Renal cortex interstitium (tissue), 11 donors: ENCODE measurements around the gene KCNAB1. TPM values are rescaled to one million over a fixed set of nuclear protein-coding genes. Genes with fewer than 3 reads are reported as not detected.

ENCODE experiments used
- DNase-seq, 11 donors: peaks; one replicate each; pipeline ENCODE4 v3.0.0-alpha.2; 2013; ENCODE audit warnings: low read depth in 9 of 11, low spot score in 4 of 11; ENCODE audit errors: extremely low read depth in 1 of 11
- polyA plus RNA-seq, 3 donors: library from polyadenylated mRNA; unstranded; fragments of 120-200 nt; gene quantifications; one replicate each; pipeline ENCODE4 v1.2.1, GENCODE V29; 2013; ENCODE audit not compliant: insufficient read length in 3 of 3

KCNAB1 gene
- polyA plus RNA-seq, 3 donors = 3.3 to 4.3 (median 3.5) TPM

GRCh38 chr3:156339491-156339890 lies 219.1 kb downstream of the KCNAB1 start:
- DNase-seq = no peak

DNA sequence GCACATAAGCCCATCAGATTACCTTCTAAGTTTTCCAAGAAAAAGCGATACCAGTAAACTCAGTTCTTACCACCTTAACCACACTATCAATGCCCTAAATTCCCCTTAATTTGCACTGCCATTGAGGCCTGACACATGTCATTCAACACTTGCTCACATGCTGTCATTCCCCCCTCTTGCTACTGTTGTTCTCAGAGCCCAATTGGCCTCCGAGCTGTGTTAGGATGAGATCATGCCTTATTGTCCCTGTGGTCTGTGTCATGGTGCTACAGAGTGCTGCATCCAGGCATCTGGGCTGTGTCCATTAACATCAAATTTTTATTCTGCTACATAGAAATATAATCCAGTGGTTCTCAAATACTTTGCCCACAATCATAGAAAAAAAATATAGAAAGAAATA lies 221.0 kb downstream of the KCNAB1 start:
- no peak for DNase-seq

GRCh38 chr3:156341831-156342416 lies 221.5 kb downstream of the KCNAB1 start:
- DNase-seq = no peak

GRCh38 chr3:156344215-156344614 lies 223.8 kb downstream of the KCNAB1 start:
- no peak for DNase-seq

DNA sequence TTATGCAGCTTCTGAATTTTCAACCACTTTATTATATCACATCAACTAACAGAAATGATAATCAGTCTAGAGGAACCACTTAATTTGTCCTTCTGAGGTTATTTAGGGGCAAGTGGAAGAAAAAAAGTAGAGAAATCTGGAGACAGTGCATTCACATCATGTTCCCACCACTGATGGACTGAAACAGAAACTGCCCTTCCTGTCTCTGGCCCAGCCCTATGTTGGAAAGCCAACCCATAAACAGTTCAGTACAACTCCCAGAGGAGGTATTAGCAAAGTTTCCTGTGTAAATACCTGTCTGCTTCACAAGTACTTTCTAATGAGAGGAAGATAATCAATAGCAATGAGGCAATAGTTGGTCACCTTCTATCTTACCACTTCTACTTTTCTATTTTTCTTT lies 228.7 kb downstream of the KCNAB1 start:
- DNase-seq = no peak

DNA sequence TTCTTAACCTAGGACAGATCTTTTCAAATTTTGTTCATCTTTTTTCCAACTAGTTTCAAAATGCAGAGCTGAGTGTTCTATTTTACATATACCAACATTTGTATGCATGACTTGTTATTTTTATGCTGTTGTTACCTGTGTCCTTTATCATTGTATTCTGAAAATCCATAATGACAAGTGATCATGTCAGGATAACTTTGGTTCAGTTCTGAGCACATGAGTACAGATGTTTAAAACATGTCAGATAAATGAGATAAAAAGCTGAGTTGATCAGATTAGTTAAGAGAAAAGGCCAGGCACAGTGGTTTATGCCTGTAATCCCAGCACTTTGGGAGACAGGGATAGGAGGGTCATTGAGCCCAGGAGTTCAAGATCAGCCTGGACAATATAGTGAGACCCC lies 229.6 kb downstream of the KCNAB1 start:
- DNase-seq = no peak

DNA sequence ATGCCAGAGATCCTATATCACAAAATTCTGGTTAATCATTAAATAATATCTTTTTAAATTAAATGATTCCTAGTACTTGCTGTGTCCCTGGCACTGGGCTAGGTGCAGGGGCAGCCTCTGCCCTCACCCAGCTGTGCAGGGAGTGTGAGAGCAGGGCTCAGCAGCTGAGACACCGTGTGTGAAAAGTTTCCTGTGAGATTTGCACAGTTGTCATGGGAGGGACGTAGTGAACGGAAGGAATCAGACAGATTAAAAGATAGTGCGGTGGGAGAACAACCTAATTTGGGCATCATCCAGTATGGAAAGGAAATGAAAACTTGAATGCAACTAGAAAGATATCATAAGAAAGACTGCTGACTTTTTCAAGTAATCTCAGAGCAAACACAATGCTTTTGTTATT lies 230.4 kb downstream of the KCNAB1 start:
- no peak for DNase-seq

DNA sequence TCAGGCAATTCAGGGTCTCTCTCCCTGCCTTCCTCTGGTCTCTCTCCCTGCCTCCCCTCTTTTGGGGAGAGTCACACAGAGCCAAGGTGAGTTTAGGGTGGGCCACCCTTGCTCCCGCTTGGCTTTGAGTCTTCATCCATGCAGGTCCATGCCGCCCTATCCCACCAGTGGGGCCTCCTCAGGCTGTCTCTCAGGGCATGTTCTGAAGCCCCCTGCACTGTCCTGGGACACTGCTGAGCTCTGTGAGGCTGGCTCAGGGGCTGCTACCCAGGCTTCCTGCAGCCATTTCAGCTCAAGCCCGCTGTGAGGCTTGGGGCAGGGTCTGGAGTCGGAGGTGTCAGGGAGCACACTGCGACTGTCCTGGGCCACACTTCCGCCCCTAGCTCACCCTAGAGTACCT lies 231.4 kb downstream of the KCNAB1 start:
- DNase-seq = no peak

- DNase-seq = no peak
These were observed 232.3 kb downstream of the KCNAB1 start for GRCh38 chr3:156352728-156353127.

DNA sequence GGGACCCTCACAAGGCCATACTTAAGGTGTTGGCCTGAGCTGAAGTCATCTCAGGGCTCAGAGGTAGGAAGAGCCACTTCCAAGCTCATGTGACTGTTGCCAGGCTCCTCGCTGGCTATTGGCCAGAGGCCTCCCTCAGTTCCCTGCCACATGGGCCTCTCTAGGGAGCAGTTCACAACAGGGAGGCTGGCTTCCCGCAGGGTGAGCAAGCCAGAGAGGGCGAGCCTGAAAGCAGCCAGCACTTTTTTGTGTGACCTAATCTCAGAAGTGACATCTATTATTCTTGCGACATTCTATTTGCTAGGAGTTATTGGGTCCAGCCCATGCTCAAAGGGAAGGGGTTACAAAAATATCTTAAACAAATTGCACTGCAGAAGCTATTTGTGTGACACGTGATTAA lies 233.2 kb downstream of the KCNAB1 start:
- no peak for DNase-seq

GRCh38 chr3:156356537-156357363 lies 236.4 kb downstream of the KCNAB1 start:
- DNase-seq = no peak

DNA sequence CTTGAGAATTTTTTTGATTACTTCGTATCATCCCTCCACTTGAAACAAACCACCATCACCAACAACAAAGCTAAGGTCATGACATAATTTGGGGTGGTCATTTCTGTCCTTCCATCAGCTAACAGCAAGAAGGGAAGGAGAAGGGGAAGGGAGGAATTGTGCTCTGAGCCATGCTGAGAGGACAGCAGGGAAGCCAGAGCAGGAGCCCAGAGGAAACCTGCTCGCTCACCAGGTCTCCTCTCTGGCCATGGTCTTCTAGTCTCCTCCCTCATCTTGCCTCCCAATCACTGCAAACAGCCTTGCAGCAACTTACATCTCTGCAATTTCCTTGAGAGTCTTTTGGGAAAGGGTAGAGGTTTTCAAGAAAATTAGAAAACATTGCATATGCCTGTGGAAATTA lies 237.9 kb downstream of the KCNAB1 start:
- DNase-seq = no peak

DNA sequence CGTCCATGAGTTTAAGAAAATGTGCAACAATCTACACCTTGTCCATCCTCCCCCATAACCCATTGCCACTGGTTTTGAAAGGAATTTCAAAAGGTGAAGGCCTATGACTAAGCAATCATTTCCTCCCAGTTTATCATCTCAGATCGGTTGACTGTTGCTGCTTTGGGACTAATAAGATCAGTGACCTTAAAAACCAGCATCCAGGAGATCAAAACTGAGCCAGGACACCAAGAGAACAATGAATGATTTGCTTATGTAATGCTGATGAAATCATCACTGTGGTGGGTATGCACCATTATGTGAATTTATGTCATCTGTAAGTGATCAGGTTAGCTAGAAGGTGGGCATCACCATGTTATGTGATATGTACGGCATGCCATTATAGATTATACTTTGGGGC lies 239.0 kb downstream of the KCNAB1 start:
- no peak for DNase-seq

GRCh38 chr3:156360083-156360482 lies 239.7 kb downstream of the KCNAB1 start:
- no peak for DNase-seq

DNA sequence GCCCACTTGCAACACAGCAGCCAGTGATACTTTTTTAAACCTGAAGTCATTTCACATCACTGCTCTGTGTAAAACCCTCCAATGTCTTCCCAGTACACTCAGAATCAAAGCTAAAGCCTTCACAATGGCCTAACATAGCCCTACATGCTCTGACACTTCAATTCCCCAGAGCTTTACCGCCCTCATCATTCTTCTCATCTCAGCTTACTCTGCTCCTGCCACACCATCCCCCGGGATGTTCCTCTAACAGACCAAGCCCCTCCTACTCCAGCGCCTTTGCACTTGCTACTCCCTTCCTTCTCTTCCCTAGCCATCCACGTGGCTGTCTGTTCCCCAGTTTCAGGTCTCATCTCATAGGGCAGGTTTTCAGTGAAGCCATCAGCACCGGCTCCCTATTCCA lies 240.6 kb downstream of the KCNAB1 start:
- DNase-seq = no peak

DNA sequence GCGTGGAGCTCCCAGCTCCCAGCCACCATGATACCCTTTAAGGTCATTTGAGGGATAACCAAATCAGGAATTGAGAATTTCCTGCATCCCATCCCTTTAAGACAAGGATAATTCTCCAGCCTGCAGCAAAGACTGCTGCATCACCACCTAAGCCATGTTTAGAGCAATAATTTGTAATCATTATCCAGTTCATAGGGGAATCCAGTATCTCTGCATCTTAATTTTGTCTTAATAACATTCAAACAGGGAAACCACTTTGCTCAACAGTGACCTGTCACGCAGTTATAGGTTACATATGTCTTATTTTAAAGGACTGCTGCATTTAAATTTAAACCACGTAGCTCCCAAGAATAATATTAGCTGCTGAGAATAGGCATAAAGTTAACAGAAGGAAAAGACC lies 246.2 kb downstream of the KCNAB1 start:
- no peak for DNase-seq

DNA sequence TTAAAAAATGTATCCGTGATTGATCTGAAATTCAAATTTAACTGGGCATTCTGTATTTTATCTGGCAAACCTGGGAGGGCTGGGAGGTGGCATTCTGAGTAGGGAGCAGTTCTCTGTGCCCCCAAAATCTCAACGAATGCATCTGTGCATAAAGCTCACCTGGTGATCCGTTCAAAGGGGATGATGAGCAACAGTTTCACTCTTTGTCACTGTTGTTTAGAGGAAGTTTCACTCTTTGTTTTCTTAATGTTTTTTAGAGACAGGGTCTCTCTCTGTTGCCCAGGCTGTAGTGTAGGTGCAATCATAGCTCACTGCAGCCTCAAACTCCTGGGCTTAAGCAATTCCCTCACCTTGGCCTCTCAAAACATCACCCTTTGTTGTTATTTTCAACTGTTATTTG lies 247.8 kb downstream of the KCNAB1 start:
- DNase-seq = no peak

- DNase-seq = peak in 1 of 11 donors; percentile 17
These were observed 251.3 kb downstream of the KCNAB1 start for GRCh38 chr3:156371701-156372100.

DNA sequence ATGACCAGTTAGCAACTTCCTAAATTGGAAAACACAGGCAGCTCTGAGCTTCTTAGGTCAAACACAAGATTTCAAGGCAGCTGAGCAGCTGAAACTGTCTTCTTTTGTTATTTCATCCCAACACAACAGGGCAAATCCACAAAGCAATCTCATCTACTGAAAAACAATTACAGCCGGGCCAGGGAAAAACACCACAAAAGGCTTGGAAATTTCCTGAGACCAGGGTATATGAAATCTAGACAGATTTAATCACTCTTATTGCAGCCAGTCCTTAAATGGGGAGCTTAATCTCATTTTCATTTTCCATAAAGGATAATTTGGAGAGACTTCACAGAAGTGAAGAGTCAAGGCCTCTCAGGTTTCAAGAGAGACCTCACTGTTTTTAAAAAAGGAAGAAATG lies 252.7 kb downstream of the KCNAB1 start:
- DNase-seq = no peak

- DNase-seq = no peak
These were observed 253.3 kb downstream of the KCNAB1 start for GRCh38 chr3:156373654-156374053.

DNA sequence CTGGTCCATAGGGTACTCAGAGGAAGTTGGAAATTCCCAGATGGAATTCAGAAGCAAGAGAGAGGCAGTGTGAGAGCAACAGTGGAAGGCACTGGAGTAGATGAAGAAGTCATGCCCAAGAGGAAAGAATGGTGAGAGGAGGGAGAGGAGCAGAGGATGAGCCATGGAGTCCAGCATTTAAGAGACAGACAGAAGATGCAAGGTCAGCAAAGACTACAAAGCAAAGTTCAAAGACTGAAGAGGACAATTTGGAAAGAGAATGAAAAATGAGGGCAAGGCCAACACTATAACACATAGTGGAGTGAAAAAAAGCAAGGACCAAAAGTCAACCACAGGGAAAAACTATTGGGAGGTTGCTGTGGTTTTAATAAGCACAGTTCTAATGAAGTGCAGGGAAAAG lies 255.8 kb downstream of the KCNAB1 start:
- DNase-seq = no peak
